Gastroesophageal sphincter (tissue), 3 donors: ENCODE results near the gene ADGRL1.
"Not testable (repeated sequence)": the region's sequence is repeated elsewhere in the genome, so short reads cannot be mapped to it uniquely, and the experiment has no call there.

Source experiments
- CTCF ChIP-seq, 4 experiments: fragments of 200-600 bp in 2 of 4; fragments of 450-650 bp in 2 of 4; sonication (generic) in 1 of 4; IDR thresholded peaks; one replicate each; pipeline ENCODE4 v1.5.1; 2017 to 2019; ENCODE audit warnings: antibody characterized with exemption in 4 of 4, mild to moderate bottlenecking in 2 of 4, moderate library complexity in 2 of 4
- EP300 ChIP-seq: sonication (generic); formaldehyde crosslinking; IDR thresholded peaks from one replicate; pipeline ENCODE4 v1.6.1; 2017; ENCODE audit warnings: antibody characterized with exemption, mild to moderate bottlenecking
- POLR2A ChIP-seq, 2 donors: fragments of 450-650 bp; IDR thresholded peaks; one replicate each; pipeline ENCODE4 v1.6.1; 2017; ENCODE audit warnings: antibody characterized with exemption in 2 of 2, mild to moderate bottlenecking in 2 of 2, moderate library complexity in 1 of 2

- TF ChIP-seq POLR2A (IDR thresholded peaks at IDR 0.05); CTCF (IDR thresholded peaks at IDR 0.05); EP300: not testable (repeated sequence)
Observed at GRCh38 chr19:14217886-14218285, 11.9 kb upstream of the ADGRL1 start.
